Measurements from ENCODE around the gene PTPN14.

Gene PTPN14

GRCh38 chr1:214331180-214331579 lies 220.2 kb downstream of the PTPN14 start:
- no peaks in the 10 kb centered on the region for H3K27me3 ChIP-seq (ENCODE audit: insufficient read depth, low read length)
- H3K9me3 ChIP-seq (ENCODE audit: insufficient read depth, low read depth, low read length): no peaks in the 10 kb centered on the region
- H3K4me3 ChIP-seq (ENCODE audit: low read length): no peak overlapping the region
- no peaks in the 10 kb centered on the region; the same call in 1 of the 2 replicates for H3K36me3 ChIP-seq (ENCODE audit: insufficient read depth, low read depth, low read length)
- no peak overlapping the region for H3K9ac ChIP-seq (ENCODE audit: low read depth, low read length)
- H3K27ac ChIP-seq (ENCODE audit: low read length): no peak overlapping the region
- peaks cover 3% of the 10 kb centered on the region; the same call in 1 of the 2 replicates for H3K4me1 ChIP-seq (ENCODE audit: insufficient read depth, low read length)

GRCh38 chr1:214330715-214331114 lies 220.7 kb downstream of the PTPN14 start:
- peaks cover 3% of the 10 kb centered on the region; the same call in 1 of the 2 replicates for H3K4me1 ChIP-seq (ENCODE audit: insufficient read depth, low read length)
- H3K9me3 ChIP-seq (ENCODE audit: insufficient read depth, low read depth, low read length): no peaks in the 10 kb centered on the region
- H3K9ac ChIP-seq (ENCODE audit: low read depth, low read length): no peak overlapping the region
- no peak overlapping the region for H3K4me3 ChIP-seq (ENCODE audit: low read length)
- no peaks in the 10 kb centered on the region; the same call in 1 of the 2 replicates for H3K36me3 ChIP-seq (ENCODE audit: insufficient read depth, low read depth, low read length)
- H3K27ac ChIP-seq (ENCODE audit: low read length): no peak overlapping the region
- H3K27me3 ChIP-seq (ENCODE audit: insufficient read depth, low read length): no peaks in the 10 kb centered on the region

DNA sequence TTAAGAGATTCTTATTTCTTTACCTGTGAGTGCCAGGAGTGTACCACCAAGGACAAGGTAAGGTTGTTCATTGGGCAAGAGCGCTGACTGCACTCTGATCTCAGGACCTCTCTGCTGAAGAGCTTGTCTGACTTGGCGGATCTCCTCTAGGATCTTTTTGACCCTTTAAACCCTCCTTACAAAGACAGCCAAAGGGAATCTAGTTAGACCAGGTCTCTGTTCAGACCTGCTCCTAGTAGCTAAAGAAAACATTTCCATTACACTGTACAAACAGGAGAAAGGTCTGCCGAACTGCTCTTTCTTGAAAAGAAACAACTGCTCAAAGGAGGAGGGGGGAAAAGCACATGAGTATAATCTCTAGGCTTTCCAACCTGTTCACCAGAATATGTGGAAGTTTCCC lies 221.2 kb downstream of the PTPN14 start:
- H3K9me3 ChIP-seq (ENCODE audit: insufficient read depth, low read depth, low read length): no peaks in the 10 kb centered on the region
- H3K36me3 ChIP-seq (ENCODE audit: insufficient read depth, low read depth, low read length): no peaks in the 10 kb centered on the region; the same call in 1 of the 2 replicates
- H3K9ac ChIP-seq (ENCODE audit: low read depth, low read length): no peak overlapping the region
- H3K27ac ChIP-seq (ENCODE audit: low read length): no peak overlapping the region
- H3K4me3 ChIP-seq (ENCODE audit: low read length): no peak overlapping the region
- H3K4me1 ChIP-seq (ENCODE audit: insufficient read depth, low read length): peaks cover 3% of the 10 kb centered on the region; the same call in 1 of the 2 replicates
- no peaks in the 10 kb centered on the region for H3K27me3 ChIP-seq (ENCODE audit: insufficient read depth, low read length)

DNA sequence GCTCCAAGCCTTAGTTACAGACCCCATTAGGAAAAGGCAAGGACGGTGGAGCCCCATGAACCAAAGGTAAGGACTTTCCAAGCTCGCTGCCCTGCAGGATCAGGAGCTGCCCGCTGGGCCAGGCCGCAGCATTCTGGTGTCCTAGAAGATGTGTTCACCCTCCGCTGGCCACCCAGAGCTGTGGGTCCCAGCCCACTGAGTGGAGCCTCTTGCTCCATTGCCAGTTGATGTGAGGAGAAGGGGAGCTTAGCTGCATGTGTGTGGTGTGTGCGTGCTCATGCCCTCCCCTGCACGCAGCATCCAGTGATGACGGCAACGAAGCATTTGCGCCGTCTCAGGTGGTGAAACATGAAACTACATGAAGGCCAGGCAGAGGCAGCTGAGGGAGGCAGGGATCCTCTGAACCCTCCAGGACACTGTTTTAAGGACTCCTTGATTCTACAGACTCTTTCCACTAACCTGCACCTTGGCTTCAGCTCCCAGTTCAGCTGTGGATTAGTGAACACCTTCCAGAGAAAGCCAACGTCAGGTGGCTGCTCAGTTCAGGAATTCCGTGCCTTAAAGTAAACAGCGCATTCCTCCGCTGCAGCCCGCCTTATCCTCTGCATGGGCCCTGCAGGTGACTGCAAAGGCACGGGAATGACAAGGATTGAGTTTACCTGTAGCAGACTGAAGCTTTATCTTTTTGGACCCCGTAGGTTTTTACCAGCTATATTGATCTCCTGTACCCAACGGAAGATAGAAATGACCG lies 221.8 kb downstream of the PTPN14 start:
- Histone ChIP-seq H3K36me3 (ENCODE audit: insufficient read depth, low read depth, low read length) (no peaks in the 10 kb centered on the region; the same call in 1 of the 2 replicates), H3K4me3 (ENCODE audit: low read length) (no peak overlapping the region), H3K27me3 (ENCODE audit: insufficient read depth, low read length) (no peaks in the 10 kb centered on the region), H3K9me3 (ENCODE audit: insufficient read depth, low read depth, low read length) (no peaks in the 10 kb centered on the region), H3K27ac (ENCODE audit: low read length) (no peak overlapping the region), H3K4me1 (ENCODE audit: insufficient read depth, low read length) (peaks cover 3% of the 10 kb centered on the region; the same call in 1 of the 2 replicates), H3K9ac (ENCODE audit: low read depth, low read length) (no peak overlapping the region)

DNA sequence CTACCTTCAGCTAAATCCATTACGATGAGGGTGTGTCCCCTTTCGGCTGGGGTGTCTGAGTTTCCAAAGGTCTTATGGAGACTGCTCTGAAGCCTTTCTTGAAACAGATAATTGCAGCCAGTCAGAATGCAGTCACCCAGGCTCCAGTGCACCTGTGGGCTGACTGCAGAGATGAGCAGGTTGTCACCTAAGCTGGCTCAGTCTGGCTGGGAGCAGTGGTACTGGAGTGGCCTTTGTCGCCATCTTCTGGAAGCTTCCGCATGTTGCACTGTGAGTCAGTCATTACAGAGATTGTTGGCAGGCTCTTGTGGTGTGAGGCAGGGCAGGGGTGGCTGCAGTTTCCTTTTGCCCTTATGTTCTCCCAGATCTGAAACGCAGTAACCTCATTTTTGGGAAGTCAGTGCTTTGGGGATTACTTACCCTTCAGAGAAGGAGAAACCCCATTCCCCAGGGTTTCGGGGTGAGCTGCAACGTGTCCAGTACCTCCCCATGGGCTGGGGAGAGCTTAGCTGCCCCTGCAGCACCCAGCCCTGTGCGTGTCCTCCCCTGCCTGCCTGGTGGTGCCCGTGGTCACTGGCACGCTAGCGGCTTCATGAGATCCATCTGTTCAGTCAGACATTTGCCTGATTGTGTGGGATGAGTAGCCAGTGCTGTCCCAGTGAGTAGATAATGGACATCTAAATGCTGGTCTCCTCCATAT lies 222.5 kb downstream of the PTPN14 start:
- no peak overlapping the region for H3K27ac ChIP-seq (ENCODE audit: low read length)
- no peaks in the 10 kb centered on the region for H3K9me3 ChIP-seq (ENCODE audit: insufficient read depth, low read depth, low read length)
- H3K36me3 ChIP-seq (ENCODE audit: insufficient read depth, low read depth, low read length): no peaks in the 10 kb centered on the region; the same call in 1 of the 2 replicates
- H3K27me3 ChIP-seq (ENCODE audit: insufficient read depth, low read length): no peaks in the 10 kb centered on the region
- no peaks in the 10 kb centered on the region; the same call in 1 of the 2 replicates for H3K4me1 ChIP-seq (ENCODE audit: insufficient read depth, low read length)
- no peak overlapping the region for H3K9ac ChIP-seq (ENCODE audit: low read depth, low read length)
- H3K4me3 ChIP-seq (ENCODE audit: low read length): no peak overlapping the region

DNA sequence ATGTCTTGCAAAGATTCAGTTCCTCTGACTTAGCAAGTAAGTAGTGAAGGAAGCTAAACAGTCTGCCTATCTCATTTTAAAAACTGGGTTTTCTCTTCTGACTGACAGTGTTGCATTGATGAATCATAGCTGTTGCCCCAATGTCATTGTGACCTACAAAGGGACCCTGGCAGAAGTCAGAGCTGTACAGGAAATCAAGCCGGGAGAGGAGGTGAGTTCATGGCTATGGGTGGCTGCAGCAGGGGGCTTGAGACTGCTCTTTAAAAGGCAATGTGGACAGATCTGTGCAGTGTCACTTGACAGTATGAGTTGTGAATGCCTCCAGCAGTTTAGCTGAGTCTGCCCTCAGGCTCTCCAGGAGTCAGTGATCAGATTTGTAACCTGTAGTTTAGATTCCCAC lies 223.9 kb downstream of the PTPN14 start:
- H3K36me3 ChIP-seq (ENCODE audit: insufficient read depth, low read depth, low read length): no peaks in the 10 kb centered on the region; the same call in 1 of the 2 replicates

DNA sequence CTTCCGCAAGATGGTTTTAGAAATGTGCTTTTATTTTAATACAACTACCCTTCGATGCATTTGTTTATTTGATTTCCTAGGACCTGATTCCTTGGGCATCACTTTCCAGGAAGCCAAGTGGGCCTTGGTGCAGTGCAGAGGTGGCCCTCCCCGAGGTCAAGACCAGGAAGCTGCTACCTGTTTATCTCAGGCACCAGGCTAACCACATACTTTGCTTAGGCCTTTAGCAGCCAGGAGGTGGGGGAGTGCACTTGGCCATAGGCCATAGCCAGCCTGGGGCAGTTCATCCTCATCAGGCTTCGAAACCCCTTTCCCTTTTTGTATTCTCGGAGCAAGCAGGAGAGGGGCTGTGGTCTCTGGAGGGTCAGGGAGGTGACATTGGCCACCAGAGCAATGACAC lies 225.0 kb downstream of the PTPN14 start:
- no peak overlapping the region for H3K9ac ChIP-seq (ENCODE audit: low read depth, low read length)
- H3K4me1 ChIP-seq (ENCODE audit: insufficient read depth, low read length): 0 out of 2 replicates have a peak, but pooled peaks cover 3% of the 10 kb centered on the region
- no peaks in the 10 kb centered on the region; the same call in 1 of the 2 replicates for H3K36me3 ChIP-seq (ENCODE audit: insufficient read depth, low read depth, low read length)
- H3K4me3 ChIP-seq (ENCODE audit: low read length): no peak overlapping the region
- no peak overlapping the region for H3K27ac ChIP-seq (ENCODE audit: low read length)
- H3K27me3 ChIP-seq (ENCODE audit: insufficient read depth, low read length): no peaks in the 10 kb centered on the region
- no peaks in the 10 kb centered on the region for H3K9me3 ChIP-seq (ENCODE audit: insufficient read depth, low read depth, low read length)

More for the DNA sequence above, 223.9 kb downstream of the PTPN14 start:
- Histone ChIP-seq H3K9me3 (ENCODE audit: insufficient read depth, low read depth, low read length) (no peaks in the 10 kb centered on the region), H3K27ac (ENCODE audit: low read length) (no peak overlapping the region), H3K27me3 (ENCODE audit: insufficient read depth, low read length) (no peaks in the 10 kb centered on the region), H3K4me1 (ENCODE audit: insufficient read depth, low read length) (no peaks in the 10 kb centered on the region), H3K4me3 (ENCODE audit: low read length) (no peak overlapping the region), H3K9ac (ENCODE audit: low read depth, low read length) (no peak overlapping the region)

GRCh38 chr1:214324896-214325800 lies 226.3 kb downstream of the PTPN14 start:
- Histone ChIP-seq H3K9ac (ENCODE audit: low read depth, low read length) (no peak overlapping the region), H3K4me1 (ENCODE audit: insufficient read depth, low read length) (0 out of 2 replicates have a peak, but pooled peaks cover 3% of the 10 kb centered on the region), H3K27me3 (ENCODE audit: insufficient read depth, low read length) (peaks cover 3% of the 10 kb centered on the region; the same call in 1 of the 2 replicates), H3K9me3 (ENCODE audit: insufficient read depth, low read depth, low read length) (no peaks in the 10 kb centered on the region), H3K4me3 (ENCODE audit: low read length) (no peak overlapping the region), H3K27ac (ENCODE audit: low read length) (no peak overlapping the region), H3K36me3 (ENCODE audit: insufficient read depth, low read depth, low read length) (no peaks in the 10 kb centered on the region)

DNA sequence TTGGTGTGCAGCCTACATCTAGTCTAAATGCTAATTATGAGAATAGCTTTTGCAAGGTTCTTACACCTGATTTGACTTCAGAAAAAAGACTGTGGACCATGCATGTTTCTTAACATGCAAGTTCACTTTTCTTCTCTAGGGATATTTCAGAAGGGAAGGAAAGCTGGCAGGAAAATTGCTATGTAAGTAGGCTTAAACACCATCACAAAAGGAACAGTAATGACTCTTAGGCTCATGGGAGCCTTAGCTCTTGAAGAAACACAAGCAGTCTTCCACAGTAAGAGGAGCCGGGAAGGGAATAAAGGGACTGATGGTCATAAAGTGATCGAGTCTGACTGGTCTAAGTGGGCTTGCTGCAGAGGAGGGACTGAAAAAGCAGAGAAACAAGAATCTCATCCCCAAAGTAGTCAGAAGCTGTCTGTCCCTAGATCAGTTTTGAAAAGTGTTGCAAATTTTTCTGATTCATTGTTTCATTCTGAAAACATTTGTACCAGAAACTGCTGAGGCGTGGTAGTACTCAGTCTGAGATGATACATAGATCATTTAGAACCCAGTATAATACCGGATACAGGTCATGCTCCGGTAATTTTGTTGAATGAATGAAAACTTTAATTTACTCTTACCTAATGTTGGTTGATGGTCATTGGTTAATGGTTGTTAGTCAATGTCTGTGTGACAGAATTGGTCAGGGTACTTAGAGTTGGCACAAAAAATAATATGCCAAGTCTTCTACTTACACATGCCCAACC lies 229.5 kb downstream of the PTPN14 start:
- no peak overlapping the region for H3K4me3 ChIP-seq (ENCODE audit: low read length)
- no peaks in the 10 kb centered on the region for H3K9me3 ChIP-seq (ENCODE audit: insufficient read depth, low read depth, low read length)
- no peaks in the 10 kb centered on the region for H3K36me3 ChIP-seq (ENCODE audit: insufficient read depth, low read depth, low read length)
- H3K9ac ChIP-seq (ENCODE audit: low read depth, low read length): no peak overlapping the region
- H3K27me3 ChIP-seq (ENCODE audit: insufficient read depth, low read length): peaks cover 30% of the 10 kb centered on the region
- peaks cover 24% of the 10 kb centered on the region for H3K4me1 ChIP-seq (ENCODE audit: insufficient read depth, low read length)
- H3K27ac ChIP-seq (ENCODE audit: low read length): no peak overlapping the region

DNA sequence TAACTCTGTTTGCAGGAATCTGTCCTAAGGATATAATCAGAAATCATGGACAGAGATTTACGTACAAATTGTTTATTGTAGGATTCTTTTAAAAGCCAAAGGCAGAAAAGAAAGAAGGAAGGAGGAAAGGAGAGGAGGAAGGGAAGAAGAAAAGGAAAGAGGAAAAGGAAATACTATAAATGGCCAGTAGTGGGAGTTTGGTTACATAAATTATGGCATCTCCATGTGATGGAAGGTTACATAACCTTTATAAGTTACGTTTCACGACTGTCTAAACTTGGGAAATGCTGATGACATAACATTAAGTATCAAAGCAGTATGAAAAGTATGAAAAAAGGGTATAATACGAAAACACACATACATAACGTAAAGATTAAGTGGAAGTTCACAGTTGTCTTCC lies 231.5 kb downstream of the PTPN14 start:
- Histone ChIP-seq H3K9me3 (ENCODE audit: insufficient read depth, low read depth, low read length) (no peaks in the 10 kb centered on the region), H3K36me3 (ENCODE audit: insufficient read depth, low read depth, low read length) (no peaks in the 10 kb centered on the region), H3K9ac (ENCODE audit: low read depth, low read length) (no peak overlapping the region), H3K4me3 (ENCODE audit: low read length) (no peak overlapping the region), H3K4me1 (ENCODE audit: insufficient read depth, low read length) (peaks cover 30% of the 10 kb centered on the region), H3K27me3 (ENCODE audit: insufficient read depth, low read length) (peaks cover 42% of the 10 kb centered on the region), H3K27ac (ENCODE audit: low read length) (no peak overlapping the region)

All from iPS-20b (cell line).